HG02571 (cell line): ENCODE data around the gene ESM1.

Experiments used
- ATAC-seq: cut with Tn5 transposase; IDR thresholded peaks from one replicate; pipeline ENCODE4 v1.9.1; 2021; ENCODE audit warnings: mild to moderate bottlenecking, moderate library complexity; ENCODE audit not compliant: unreplicated experiment

ESM1 gene

DNA sequence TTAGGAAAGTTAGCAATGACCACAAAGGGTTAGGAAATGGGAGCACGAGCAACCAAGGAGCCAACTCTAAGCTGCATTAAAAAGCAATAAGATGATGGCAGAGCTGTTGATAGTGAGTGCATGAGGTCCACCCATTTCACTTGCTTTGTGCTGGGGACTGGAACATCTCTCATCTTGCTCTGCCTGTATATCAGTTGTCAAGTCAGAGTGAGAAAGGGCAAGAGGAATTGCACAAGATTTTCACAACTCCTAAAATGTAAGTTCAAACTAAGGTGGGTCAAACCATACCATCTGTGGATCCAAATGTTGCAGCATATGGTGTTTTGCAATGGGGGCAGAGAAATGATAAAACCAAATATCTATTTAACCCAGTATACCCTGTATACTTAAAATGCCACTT lies 2.8 kb upstream of the ESM1 start:
- no peak for ATAC-seq

DNA sequence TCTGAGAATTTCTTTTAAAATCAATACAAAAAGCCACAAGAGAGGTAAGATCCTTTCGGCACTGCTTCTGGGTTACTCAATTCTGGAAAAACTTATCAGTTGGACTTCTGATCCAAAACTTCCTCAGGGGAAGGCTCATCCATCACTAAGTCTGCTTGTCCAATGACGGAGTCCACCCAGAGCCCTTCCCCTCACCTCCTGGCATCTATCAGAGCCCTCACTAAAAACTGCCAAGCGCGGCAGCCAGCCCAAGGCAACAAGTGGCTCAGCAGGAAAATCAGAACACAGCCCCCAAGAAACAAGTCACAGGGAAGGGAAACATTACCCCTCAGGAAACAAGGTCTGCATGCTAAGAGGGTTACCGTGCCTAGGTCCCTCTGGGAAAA lies 869 bp upstream of the ESM1 start:
- no peak for ATAC-seq

DNA sequence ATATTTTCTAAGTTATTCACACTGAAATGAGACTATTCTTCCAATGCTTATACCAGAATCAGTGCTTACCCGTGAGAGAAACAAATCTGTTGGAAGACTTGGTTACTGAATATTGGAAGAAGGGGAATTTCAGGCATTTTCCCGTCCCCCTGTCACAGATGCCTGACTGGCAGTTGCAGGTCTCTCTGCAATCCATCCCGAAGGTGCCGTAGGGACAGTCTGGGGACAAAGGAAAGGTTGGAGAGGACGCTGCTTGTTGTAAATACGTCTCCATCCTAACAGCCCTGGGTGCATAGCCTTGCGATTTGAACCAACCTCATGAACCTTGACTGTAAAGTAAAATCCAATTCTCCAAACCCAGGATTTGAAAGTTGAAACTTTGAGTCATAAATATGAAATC lies 3.5 kb downstream of the ESM1 start:
- ATAC-seq, result no peak

DNA sequence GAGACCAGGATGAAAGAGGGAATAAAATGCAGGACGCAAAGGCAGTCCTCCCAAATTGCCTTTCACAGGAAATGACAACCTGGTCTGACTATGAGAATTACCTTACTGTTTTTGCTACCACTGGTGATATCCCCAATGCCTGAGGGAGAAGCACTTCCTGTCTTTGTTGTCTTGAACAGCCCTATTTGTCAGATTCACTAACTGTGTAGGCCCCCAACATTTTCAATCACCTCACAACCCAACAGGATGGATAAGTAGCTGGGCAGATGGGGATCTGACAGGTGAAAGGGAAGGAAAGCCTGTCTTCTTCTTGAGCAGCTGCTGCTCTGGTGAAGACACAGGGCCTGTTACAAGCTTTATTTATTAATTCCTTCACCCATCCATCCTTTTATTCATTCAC lies 9.7 kb downstream of the ESM1 start:
- no peak for ATAC-seq

DNA sequence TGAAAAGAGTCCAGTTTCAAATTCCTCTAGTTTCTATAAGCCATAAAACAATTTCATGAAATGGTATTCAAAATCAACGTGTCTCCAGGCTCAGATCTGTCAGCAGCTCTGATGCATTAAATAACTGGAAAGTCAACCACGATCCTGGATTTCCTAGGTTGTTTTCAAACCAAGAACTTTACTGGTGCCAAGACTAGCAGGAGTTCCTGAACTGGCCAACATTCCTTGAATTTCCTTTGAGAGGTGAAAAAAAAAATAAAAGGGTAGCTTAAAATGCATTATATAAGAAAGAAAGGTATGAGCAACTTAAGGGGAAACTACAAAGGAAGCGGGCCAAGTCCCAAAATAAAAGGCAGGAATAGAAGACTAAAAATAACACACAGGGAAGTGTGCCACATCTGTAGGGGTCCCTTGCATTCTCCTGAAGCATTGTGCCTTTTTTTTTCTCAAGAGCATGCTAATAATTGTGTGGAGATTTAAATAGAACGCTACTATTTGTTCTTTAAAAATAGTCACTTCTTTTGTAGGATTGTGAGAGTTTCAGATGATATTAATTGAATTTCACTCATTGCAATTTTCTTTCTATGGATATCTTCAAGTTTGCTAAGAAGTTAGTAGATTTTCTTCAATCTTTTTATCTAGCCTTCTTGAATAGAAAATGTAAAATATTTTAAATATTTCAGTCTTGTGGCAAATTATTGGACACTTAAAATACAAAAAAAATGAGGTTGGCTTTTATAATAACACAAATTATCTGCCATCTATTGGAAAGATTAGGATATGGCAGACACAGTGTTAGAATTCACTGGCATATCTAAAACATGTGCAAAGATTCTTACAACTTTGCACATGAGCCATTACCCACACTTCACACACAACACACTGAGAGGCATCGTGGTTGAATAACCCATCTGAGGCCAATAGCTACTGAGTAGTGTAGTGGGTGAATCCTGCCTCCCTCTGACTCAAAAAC lies 15.3 kb downstream of the ESM1 start:
- no peak for ATAC-seq

DNA sequence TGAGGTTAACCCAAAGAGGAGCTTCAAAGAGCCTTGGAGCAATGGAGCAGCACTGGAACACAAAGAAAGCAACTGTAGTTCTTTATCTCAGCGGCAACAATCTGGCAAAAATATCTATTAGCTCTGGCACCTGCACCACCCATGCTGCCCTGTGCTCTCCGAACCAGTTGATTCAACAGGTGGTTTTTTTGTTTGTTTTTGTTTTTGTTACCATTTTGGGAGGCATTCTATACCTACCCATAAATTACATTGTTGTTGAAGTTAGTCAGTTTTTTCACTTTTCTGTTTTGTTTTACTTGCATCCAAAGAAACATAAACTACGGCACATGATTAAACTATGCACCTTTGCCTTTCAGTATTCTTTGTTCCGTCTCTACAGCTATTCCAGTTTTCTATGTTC lies 16.2 kb downstream of the ESM1 start:
- no peak for ATAC-seq

DNA sequence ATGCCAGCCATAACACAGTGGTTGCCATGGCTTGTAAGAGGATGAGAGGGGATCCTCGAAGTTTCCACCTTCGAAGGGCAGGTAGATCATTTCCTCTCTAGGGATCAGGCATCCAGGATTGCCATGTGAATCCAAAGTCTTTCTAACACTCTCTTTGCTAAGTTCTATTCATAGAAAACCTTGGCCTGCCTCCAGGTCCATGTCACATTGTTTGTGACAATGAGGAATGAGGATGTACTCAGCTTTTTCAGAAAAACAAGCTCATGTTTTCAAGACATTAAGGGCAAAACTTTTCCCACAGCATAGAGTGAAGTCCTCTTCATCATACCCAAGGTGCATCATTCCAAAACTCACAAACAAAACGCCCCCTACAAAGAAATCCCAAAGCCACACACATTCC lies 19.6 kb downstream of the ESM1 start:
- ATAC-seq, result no peak

DNA sequence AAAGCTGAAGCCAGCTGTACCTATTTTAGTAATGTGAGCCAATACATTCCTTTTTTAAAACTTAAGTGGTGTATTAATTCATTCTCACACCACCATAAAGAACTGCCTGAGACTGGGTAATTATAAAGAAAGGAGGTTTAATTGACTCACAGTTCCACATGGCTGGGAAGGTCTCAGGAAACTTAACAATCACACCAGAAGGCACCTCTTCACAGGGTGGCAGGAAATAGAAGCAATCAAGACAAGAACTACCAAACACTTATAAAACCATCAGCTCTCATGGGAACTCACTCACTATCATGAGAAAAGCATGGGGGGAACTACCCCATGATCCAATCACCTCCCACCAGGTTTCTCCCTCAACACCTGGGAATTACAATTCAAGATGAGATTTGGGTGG lies 21.0 kb downstream of the ESM1 start:
- ATAC-seq, result no peak

DNA sequence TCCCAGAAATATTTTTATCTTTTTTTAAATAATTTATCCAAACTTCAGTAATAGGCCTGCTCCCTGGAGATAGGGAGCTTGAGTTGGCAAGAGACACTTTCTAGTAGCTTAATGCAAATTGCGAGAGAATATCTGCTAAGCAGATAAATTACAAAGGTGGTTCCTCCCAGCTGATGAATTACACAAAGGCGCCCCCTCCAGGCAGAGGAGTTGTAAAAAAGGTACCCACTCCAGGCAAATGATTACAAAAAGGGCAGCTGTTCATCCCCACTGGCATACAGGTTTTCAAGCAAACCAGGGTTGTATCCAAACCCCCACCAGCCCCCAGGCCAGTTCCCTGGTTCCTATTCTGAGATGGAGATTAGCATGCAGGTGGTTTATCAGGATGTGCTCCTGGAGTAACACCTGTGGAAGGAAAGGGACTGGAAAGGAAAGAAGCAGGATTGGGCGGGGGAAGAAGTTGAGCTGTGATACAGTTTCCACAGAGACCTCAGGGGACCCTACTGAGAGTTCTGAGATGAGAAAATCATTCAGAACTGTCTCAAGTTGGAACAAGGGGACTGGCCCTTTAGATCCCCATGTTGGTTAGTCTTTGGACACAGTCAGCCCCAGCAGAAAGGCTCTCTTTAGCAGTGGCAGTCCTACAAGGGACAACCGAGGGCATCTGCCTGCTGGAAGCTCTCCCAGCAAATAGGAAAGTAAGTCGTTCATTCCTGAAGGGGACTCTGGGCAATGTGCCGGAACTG lies 25.5 kb downstream of the ESM1 start:
- ATAC-seq, result no peak

DNA sequence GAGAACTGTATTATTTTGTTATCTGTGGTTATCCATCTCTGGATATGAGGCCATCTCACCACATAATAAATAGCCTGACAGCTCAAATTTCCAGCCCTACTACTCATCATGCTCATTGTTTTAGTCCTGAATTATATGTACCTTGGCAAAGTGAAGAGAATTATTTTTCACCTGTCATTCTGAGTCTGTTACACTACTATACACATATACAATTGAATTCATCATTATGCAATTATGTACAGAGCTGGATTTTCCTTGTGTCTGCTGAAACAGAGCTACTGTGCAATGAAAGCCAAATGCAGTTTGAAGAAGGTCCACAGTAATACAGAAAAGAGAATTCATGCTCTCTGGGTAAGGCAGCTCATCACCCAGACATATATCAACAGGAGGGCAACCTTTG lies 28.5 kb downstream of the ESM1 start:
- no peak for ATAC-seq

DNA sequence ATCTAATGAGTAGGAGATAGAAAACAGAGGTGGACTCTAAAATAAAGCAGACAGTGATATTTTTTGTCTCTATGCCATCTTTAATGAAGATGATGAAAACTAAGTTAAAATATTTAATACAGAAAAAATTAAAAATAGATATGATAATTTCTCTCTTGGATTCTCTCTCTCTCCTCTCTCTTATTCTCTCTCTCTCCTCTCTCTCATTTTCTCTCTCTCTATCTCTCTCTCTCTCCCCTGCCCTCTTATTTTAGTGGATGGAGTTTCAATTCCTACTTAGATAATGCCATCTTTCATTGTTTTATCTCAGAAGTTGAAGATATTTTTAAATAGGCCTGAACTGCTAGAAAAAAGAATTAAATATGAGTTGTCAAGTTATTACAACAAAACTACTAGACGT lies 38.2 kb downstream of the ESM1 start:
- no peak for ATAC-seq

DNA sequence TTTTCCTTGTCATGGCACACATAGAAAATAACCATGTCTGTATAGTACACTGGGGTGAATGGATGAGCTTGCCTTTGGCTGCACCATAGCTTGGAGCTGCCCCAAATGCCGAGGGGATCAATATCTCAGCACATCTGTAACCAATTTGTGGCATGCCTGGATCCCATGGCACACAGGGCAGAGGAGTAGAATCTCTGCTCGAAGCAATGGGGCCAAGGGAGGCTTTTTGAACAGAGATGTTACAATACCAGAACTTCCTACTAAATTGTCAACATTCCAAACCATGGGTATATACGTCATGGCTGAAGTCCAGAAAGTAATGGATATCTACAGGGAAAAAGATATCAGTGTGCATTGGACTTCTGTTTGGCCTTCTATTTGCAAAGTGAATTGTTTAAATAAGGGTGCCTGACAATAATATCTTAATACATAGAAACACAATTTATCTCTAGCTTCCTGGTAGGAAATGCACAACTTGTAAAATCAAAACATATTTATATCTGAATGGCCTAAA lies 39.0 kb downstream of the ESM1 start:
- ATAC-seq, result no peak

DNA sequence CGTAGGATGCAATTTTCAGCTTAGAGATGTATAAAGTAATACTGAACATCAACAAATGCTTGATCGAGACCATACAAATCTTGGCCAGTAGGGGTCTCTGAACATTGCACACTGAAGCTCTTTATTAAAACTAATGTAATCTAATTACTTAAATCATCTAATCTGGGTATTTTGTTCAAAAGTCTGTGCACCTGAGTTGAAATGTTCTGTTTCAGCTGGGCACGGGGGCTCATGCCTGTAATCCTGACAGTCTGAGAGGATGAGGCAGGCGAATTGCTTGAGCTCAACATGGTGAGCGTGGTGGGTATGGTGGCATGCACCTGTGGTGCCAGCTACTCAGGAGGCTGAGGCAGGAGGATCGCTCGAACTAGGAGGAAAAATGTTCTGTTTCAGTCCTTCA lies 41.0 kb downstream of the ESM1 start:
- no peak for ATAC-seq

DNA sequence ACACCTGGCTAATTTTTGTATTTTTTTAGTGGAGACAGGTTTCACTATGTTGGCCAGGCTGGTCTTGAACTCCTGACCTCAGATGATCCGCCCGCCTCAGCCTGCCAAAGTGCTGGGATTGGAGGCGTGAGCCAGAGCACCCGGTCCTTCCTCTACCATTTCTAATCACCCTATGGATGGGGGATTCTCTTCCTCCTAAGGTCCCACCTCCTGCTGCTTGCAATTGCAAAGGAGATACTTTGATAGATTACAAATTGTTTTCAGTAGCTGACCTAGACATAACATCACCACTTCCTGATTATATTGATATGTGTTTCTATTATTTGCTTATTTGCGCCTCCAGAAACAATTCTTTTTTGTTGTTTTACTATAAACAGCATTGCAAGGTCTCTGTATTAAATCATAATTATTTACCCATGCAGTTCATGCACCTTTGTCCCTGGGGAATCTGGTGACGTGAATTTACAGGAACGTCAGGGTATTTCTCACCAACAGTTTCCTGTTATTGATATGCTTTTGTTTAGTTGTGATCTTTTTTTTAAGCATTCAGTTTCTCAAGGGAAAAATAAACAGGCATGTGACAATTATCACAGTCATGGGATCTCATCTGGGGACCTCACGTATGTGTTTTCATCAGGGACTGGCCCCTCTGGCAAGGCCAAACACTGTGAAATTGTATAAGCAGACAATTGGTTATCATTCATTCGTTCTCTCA lies 43.2 kb downstream of the ESM1 start:
- ATAC-seq, result no peak

DNA sequence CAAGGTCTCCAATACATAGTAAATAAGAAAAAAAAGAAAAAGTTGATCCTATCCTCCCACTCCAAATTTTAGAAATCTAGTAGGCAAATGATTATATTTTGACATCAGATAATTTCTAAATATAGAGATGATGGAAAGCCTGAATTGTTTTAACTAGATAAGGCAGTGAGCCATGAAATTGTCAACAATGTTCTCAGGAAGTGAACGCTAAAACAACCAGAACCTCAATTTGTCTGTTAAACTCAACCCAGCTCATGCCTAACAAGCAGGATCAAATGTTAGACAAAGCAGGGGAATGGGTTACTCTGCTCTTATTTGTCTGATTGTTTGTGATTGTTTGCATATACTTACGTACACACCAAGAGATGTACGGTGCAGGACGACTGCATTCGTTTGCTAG lies 49.2 kb downstream of the ESM1 start:
- no peak for ATAC-seq

DNA sequence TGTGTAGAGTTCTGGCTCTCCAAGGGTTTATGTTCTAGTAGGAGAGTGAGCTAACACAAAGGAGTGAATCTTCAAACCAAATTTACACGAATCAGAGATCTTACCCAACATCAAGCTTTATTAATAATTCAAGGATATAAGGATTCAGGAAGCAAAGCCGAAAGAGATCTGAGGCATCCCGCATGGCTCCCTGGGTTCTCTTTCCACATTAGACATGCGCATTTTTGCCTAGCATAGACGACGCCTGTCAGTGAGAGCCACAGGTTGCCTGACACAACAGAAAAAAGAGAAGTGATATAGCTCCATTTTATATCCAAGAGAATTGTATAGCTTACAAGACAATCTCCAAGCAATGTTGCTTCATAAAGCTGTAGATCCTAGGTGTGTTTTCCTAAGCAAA lies 52.6 kb downstream of the ESM1 start:
- ATAC-seq, result no peak

DNA sequence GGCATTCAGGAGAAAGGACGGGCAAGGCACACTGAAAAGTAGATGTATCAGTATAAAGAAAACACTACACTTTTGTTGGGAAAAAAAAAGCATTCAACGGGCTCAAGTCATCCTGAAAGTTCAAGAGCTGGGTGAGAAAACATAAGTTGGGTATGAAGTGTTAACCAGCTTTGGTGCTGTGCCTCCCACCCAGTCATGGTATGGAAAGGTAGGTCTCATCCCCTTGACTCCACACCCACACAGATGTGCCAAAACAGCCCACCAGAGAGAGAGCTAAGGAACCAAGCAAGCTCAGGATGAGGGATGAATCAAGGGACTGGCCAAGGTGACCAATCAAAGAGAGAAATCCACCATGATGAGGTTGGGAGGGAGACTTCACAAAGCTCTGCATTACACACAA lies 54.7 kb downstream of the ESM1 start:
- no peak for ATAC-seq
